Endothelial cell of umbilical vein (primary cell): ENCODE results near the gene TSEN54.

Source experiments
- CTCF ChIP-seq, 2 donors: IDR thresholded peaks; 1 replicate in 1 of 2; 2 replicates in 1 of 2; pipeline ENCODE4 v1.5.1; 2011; ENCODE audit warnings: low read length in 2 of 2, mild to moderate bottlenecking in 2 of 2, moderate library complexity in 2 of 2, control low read depth in 1 of 2, inconsistent platforms in 1 of 2, low read depth in 1 of 2; ENCODE audit not compliant: insufficient read depth in 1 of 2; ENCODE audit errors: extremely low read depth in 1 of 2
- EZH2 ChIP-seq: IDR thresholded peaks from 2 replicates; pipeline ENCODE4 v1.6.1; 2012; ENCODE audit warnings: borderline replicate concordance, low read depth, mild to moderate bottlenecking, moderate library complexity, low read length, inconsistent platforms; ENCODE audit not compliant: severe bottlenecking
- GATA2 ChIP-seq: IDR thresholded peaks from 2 replicates; pipeline ENCODE4 v1.7.0; 2011; ENCODE audit warnings: low read depth, mild to moderate bottlenecking, moderate library complexity, mixed read lengths, low read length; ENCODE audit not compliant: insufficient read length, insufficient read depth
- JUN ChIP-seq: IDR thresholded peaks from 2 replicates; pipeline ENCODE4 v1.6.1; 2011; ENCODE audit warnings: borderline replicate concordance, low read depth; ENCODE audit not compliant: insufficient read length, insufficient read depth
- MAX ChIP-seq: IDR thresholded peaks from 2 replicates; pipeline ENCODE4 v1.6.1; 2011; ENCODE audit not compliant: insufficient read depth, insufficient read length
- MYC ChIP-seq: IDR thresholded peaks from one replicate; pipeline ENCODE4 v1.6.1; 2011; ENCODE audit warnings: mild to moderate bottlenecking, low read depth, low read length
- POLR2A ChIP-seq: IDR thresholded peaks from 2 replicates; pipeline ENCODE4 v1.6.1; 2012; ENCODE audit warnings: low read depth, mild to moderate bottlenecking, control low read depth, low read length
- POLR2AphosphoS5 ChIP-seq: IDR thresholded peaks from 2 replicates; pipeline ENCODE4 v1.6.1; 2012; ENCODE audit warnings: low read depth, mild to moderate bottlenecking, control low read depth, low read length, moderate library complexity; ENCODE audit not compliant: insufficient read depth

- TF ChIP-seq CTCF (IDR thresholded peaks at IDR 0.05; ENCODE audit: extremely low read depth in 1 of 2, insufficient read depth in 1 of 2, low read depth in 1 of 2, low read length in 2 of 2) (no peak), POLR2A (no peak), POLR2AphosphoS5 (no peak), MAX (no peak), JUN (no peak), GATA2 (no peak), EZH2 (no peak), MYC (no peak)
These were observed 54.4 kb downstream of the TSEN54 start for GRCh38 chr17:75570772-75571171.
